ENCODE data around the gene TRAF1. TPM values are rescaled to one million over a fixed set of nuclear protein-coding genes. Genes with fewer than 3 reads are reported as not detected.

The TRAF1 gene
- total RNA-seq, 1 experiment from 2014 or later, result 1.8 TPM

DNA sequence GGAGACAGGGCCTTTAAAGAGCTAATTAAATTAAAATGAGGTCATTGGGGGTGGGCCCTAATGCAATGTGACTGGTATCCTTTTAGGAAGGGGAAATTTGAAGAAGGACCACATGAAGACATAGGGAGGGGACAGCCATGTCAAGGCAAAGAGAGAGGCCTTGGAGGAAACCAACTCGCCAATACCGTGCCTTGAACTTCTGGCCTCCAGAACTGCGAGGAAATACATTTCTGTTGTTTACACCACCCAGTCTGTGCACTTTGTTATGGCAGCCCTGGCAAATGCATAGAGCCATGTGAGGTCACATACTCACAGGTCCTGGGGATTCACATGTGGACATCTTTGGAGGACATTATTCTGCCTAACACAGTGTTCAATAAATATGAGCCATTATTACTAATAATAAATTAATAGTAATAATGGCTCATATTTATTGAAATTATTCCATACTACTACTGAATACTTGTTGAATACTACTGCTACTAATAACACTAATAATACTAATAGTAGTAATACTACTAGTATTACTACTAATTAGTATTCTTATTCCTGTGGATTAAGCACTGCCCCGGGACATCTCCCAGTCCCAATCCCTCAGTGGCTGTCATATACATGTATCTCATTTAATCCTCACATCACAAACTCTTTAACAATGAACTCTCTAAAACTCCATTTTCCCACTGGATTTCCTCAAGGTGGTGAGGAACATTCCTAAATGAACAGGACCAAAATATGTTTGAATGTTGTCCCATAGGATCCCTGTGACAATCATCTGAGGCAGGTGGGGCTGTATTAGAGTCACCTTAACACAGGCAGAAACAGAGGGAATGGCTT, 8.4 kb downstream of the TRAF1 start:
- DNase-seq (ENCODE audit: low spot score) (no peak), ATAC-seq (no peak)
- Mint-ChIP-seq H3K27me3 (ENCODE audit: low read depth) (no peaks in the 10 kb centered on the region; the same call in 1 of the 2 replicates), H3K4me3 (no peak overlapping the region), H3K27ac (no peak overlapping the region), H3K4me1 (peaks cover 32% of the 10 kb centered on the region), H3K36me3 (peaks cover 5% of the 10 kb centered on the region), H3K9me3 (peaks cover 11% of the 10 kb centered on the region)
- TF ChIP-seq, protein P1, sequence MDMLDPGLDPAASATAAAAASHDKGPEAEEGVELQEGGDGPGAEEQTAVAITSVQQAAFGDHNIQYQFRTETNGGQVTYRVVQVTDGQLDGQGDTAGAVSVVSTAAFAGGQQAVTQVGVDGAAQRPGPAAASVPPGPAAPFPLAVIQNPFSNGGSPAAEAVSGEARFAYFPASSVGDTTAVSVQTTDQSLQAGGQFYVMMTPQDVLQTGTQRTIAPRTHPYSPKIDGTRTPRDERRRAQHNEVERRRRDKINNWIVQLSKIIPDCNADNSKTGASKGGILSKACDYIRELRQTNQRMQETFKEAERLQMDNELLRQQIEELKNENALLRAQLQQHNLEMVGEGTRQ (CRISPR knock-in tag; IDR thresholded peaks at IDR 0.05), result no peak
- TF ChIP-seq E2F4 (CRISPR knock-in tag; IDR thresholded peaks at IDR 0.05; ENCODE audit: borderline replicate concordance, low read depth), result no peak
- no peak for TF ChIP-seq TP53 (CRISPR knock-in tag; IDR thresholded peaks at IDR 0.05)
- no peak for TF ChIP-seq KAT7 (CRISPR knock-in tag; IDR thresholded peaks at IDR 0.05; ENCODE audit: borderline replicate concordance)
- no peak for TF ChIP-seq ZBTB21 (CRISPR knock-in tag; IDR thresholded peaks at IDR 0.05; ENCODE audit: borderline replicate concordance)
- no peak for TF ChIP-seq SP1 (CRISPR knock-in tag; conservative IDR thresholded peaks at IDR 0.05)
- no peak for TF ChIP-seq GRHL2 (CRISPR knock-in tag; IDR thresholded peaks at IDR 0.05; ENCODE audit: insufficient replicate concordance, severe bottlenecking)
- TF ChIP-seq ZNF423 (CRISPR knock-in tag; IDR thresholded peaks at IDR 0.05), result no peak
- TF ChIP-seq, protein P2, sequence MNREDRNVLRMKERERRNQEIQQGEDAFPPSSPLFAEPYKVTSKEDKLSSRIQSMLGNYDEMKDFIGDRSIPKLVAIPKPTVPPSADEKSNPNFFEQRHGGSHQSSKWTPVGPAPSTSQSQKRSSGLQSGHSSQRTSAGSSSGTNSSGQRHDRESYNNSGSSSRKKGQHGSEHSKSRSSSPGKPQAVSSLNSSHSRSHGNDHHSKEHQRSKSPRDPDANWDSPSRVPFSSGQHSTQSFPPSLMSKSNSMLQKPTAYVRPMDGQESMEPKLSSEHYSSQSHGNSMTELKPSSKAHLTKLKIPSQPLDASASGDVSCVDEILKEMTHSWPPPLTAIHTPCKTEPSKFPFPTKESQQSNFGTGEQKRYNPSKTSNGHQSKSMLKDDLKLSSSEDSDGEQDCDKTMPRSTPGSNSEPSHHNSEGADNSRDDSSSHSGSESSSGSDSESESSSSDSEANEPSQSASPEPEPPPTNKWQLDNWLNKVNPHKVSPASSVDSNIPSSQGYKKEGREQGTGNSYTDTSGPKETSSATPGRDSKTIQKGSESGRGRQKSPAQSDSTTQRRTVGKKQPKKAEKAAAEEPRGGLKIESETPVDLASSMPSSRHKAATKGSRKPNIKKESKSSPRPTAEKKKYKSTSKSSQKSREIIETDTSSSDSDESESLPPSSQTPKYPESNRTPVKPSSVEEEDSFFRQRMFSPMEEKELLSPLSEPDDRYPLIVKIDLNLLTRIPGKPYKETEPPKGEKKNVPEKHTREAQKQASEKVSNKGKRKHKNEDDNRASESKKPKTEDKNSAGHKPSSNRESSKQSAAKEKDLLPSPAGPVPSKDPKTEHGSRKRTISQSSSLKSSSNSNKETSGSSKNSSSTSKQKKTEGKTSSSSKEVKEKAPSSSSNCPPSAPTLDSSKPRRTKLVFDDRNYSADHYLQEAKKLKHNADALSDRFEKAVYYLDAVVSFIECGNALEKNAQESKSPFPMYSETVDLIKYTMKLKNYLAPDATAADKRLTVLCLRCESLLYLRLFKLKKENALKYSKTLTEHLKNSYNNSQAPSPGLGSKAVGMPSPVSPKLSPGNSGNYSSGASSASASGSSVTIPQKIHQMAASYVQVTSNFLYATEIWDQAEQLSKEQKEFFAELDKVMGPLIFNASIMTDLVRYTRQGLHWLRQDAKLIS (CRISPR knock-in tag; IDR thresholded peaks at IDR 0.05; ENCODE audit: borderline replicate concordance), result no peak
- TF ChIP-seq ZNF396 (CRISPR knock-in tag; IDR thresholded peaks at IDR 0.05; ENCODE audit: borderline replicate concordance), result no peak
- TF ChIP-seq, protein P3, sequence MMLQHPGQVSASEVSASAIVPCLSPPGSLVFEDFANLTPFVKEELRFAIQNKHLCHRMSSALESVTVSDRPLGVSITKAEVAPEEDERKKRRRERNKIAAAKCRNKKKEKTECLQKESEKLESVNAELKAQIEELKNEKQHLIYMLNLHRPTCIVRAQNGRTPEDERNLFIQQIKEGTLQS (CRISPR knock-in tag; conservative IDR thresholded peaks at IDR 0.05), result no peak
- TF ChIP-seq, protein P4, sequence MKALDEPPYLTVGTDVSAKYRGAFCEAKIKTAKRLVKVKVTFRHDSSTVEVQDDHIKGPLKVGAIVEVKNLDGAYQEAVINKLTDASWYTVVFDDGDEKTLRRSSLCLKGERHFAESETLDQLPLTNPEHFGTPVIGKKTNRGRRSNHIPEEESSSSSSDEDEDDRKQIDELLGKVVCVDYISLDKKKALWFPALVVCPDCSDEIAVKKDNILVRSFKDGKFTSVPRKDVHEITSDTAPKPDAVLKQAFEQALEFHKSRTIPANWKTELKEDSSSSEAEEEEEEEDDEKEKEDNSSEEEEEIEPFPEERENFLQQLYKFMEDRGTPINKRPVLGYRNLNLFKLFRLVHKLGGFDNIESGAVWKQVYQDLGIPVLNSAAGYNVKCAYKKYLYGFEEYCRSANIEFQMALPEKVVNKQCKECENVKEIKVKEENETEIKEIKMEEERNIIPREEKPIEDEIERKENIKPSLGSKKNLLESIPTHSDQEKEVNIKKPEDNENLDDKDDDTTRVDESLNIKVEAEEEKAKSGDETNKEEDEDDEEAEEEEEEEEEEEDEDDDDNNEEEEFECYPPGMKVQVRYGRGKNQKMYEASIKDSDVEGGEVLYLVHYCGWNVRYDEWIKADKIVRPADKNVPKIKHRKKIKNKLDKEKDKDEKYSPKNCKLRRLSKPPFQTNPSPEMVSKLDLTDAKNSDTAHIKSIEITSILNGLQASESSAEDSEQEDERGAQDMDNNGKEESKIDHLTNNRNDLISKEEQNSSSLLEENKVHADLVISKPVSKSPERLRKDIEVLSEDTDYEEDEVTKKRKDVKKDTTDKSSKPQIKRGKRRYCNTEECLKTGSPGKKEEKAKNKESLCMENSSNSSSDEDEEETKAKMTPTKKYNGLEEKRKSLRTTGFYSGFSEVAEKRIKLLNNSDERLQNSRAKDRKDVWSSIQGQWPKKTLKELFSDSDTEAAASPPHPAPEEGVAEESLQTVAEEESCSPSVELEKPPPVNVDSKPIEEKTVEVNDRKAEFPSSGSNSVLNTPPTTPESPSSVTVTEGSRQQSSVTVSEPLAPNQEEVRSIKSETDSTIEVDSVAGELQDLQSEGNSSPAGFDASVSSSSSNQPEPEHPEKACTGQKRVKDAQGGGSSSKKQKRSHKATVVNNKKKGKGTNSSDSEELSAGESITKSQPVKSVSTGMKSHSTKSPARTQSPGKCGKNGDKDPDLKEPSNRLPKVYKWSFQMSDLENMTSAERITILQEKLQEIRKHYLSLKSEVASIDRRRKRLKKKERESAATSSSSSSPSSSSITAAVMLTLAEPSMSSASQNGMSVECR (CRISPR knock-in tag; IDR thresholded peaks at IDR 0.05; ENCODE audit: borderline replicate concordance), result no peak
- no peak for TF ChIP-seq ZNF263 (CRISPR knock-in tag; IDR thresholded peaks at IDR 0.05; ENCODE audit: low read depth)
- no peak for TF ChIP-seq TCF7 (CRISPR knock-in tag; IDR thresholded peaks at IDR 0.05; ENCODE audit: low read depth)
- CTCF ChIA-PET, result no interaction called here
- POLR2A ChIA-PET, result no interaction called here

All from WTC11 (cell line).